ENCODE results near the gene S100PBP.
"Not testable (repeated sequence)": the region's sequence is repeated elsewhere in the genome, so short reads cannot be mapped to it uniquely, and the experiment has no call there.

- TF ChIP-seq, protein P1, sequence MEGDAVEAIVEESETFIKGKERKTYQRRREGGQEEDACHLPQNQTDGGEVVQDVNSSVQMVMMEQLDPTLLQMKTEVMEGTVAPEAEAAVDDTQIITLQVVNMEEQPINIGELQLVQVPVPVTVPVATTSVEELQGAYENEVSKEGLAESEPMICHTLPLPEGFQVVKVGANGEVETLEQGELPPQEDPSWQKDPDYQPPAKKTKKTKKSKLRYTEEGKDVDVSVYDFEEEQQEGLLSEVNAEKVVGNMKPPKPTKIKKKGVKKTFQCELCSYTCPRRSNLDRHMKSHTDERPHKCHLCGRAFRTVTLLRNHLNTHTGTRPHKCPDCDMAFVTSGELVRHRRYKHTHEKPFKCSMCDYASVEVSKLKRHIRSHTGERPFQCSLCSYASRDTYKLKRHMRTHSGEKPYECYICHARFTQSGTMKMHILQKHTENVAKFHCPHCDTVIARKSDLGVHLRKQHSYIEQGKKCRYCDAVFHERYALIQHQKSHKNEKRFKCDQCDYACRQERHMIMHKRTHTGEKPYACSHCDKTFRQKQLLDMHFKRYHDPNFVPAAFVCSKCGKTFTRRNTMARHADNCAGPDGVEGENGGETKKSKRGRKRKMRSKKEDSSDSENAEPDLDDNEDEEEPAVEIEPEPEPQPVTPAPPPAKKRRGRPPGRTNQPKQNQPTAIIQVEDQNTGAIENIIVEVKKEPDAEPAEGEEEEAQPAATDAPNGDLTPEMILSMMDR (IDR thresholded peaks at IDR 0.05; ENCODE audit: extremely low read depth in 1 of 2, insufficient read depth in 1 of 2, low read depth in 1 of 2, low read length in 2 of 2), result not testable (repeated sequence)
- not testable (repeated sequence) for TF ChIP-seq GATA2 (IDR thresholded peaks at IDR 0.05; ENCODE audit: insufficient read depth, insufficient read length, low read depth, low read length); POLR2A (IDR thresholded peaks at IDR 0.05; ENCODE audit: low read depth, low read length)
Observed at GRCh38 chr1:32804460-32804859, 13.0 kb upstream of the S100PBP start.
